Astrocyte (in vitro differentiated cells and primary cell): Measurements from ENCODE around the gene FGD6.

ENCODE experiments used
- CTCF ChIP-seq: IDR thresholded peaks from 2 replicates; pipeline ENCODE4 v1.5.1; 2011; ENCODE audit warnings: low read depth, mild to moderate bottlenecking, inconsistent platforms, low read length, moderate library complexity; ENCODE audit not compliant: insufficient read depth
- EZH2 ChIP-seq: IDR thresholded peaks from 2 replicates; pipeline ENCODE4 v1.6.1; 2012; ENCODE audit warnings: mild to moderate bottlenecking, low read length, inconsistent platforms; ENCODE audit not compliant: insufficient read depth

DNA sequence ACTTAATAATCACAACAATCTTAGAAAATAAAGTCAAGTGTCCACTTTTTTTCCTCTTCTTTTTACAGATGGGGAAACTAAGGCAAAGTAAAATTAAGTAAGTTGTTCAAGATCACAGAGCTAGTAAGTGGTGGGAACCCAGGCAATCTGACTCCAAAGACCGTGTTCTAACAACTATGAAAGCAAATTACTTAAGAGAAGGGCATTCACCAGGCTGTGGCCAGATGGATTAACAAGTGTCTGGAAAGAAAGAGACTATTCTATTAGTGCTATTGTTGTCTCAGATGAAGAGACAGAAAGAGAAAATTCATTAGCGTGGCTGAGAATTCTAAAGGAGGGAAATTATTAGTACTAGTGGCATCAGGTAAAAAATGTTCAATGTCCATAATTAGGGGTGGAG, 48.5 kb downstream of the FGD6 start:
- TF ChIP-seq CTCF: no peak
- no peak for TF ChIP-seq EZH2
